Astrocyte (in vitro differentiated cells and primary cell): ENCODE measurements around the gene ADCY5. TPM values are rescaled to one million over a fixed set of nuclear protein-coding genes. Genes with fewer than 3 reads are reported as not detected.

Experiments used
- DNase-seq: peaks from one replicate; pipeline ENCODE4 v3.0.0-alpha.2; 2010; ENCODE audit warnings: low read depth
- FAIRE-seq: peaks from 2 replicates; lab custom pipeline; 2011; peaks lifted over from hg19 to GRCh38; lab: Jason Lieb, UNC
- H2AFZ ChIP-seq: 2 replicates; pipeline ENCODE4 v1.6.0; 2012; ENCODE audit warnings: low read depth, low read length, inconsistent platforms
- H3K27ac ChIP-seq: 2 replicates; pipeline ENCODE4 v1.5.1; 2011; ENCODE audit warnings: low read depth, low read length, inconsistent platforms
- H3K27me3 ChIP-seq: 2 replicates; pipeline ENCODE4 v1.6.0; 2011; ENCODE audit warnings: low read length, inconsistent platforms; ENCODE audit not compliant: insufficient read depth
- H3K36me3 ChIP-seq: 2 replicates; pipeline ENCODE4 v1.5.1; 2011; ENCODE audit warnings: low read length, inconsistent platforms; ENCODE audit not compliant: insufficient read depth
- H3K4me1 ChIP-seq: 2 replicates; pipeline ENCODE4 v1.5.1; 2011; ENCODE audit warnings: low read length, inconsistent platforms; ENCODE audit not compliant: insufficient read depth
- H3K4me2 ChIP-seq: 2 replicates; pipeline ENCODE4 v1.6.0; 2012; ENCODE audit warnings: low read length, inconsistent platforms
- H3K4me3 ChIP-seq: 2 replicates; pipeline ENCODE4 v1.5.1; 2011; ENCODE audit warnings: low read depth, mild to moderate bottlenecking, low read length, inconsistent platforms; ENCODE audit not compliant: insufficient read depth
- H3K79me2 ChIP-seq: 2 replicates; pipeline ENCODE4 v1.6.0; 2012; ENCODE audit warnings: mild to moderate bottlenecking, low read length, inconsistent platforms; ENCODE audit not compliant: insufficient read depth
- H3K9ac ChIP-seq: 2 replicates; pipeline ENCODE4 v1.6.0; 2012; ENCODE audit warnings: mild to moderate bottlenecking, low read length, inconsistent platforms
- H3K9me3 ChIP-seq: 2 replicates; pipeline ENCODE4 v1.5.1; 2012; ENCODE audit warnings: low read depth, mild to moderate bottlenecking, low read length, inconsistent platforms; ENCODE audit not compliant: insufficient read depth
- H4K20me1 ChIP-seq: 2 replicates; pipeline ENCODE4 v1.6.0; 2012; ENCODE audit warnings: low read length, inconsistent platforms; ENCODE audit not compliant: insufficient read depth
- H3K27ac Mint-ChIP-seq: one replicate; pipeline ENCODE4 v1.8.0; 2021; ENCODE audit warnings: mild to moderate bottlenecking, mixed read lengths; ENCODE audit not compliant: unreplicated experiment
- H3K27me3 Mint-ChIP-seq: one replicate; pipeline ENCODE4 v1.8.0; 2021; ENCODE audit warnings: low read depth, mixed read lengths; ENCODE audit not compliant: unreplicated experiment
- H3K36me3 Mint-ChIP-seq: one replicate; pipeline ENCODE4 v1.8.0; 2021; ENCODE audit warnings: low read depth, mixed read lengths; ENCODE audit not compliant: unreplicated experiment
- H3K4me1 Mint-ChIP-seq: one replicate; pipeline ENCODE4 v1.8.0; 2021; ENCODE audit warnings: low read depth, mixed read lengths; ENCODE audit not compliant: unreplicated experiment
- H3K4me3 Mint-ChIP-seq: one replicate; pipeline ENCODE4 v1.8.0; 2021; ENCODE audit warnings: mild to moderate bottlenecking, moderate library complexity, mixed read lengths; ENCODE audit not compliant: unreplicated experiment
- H3K9me3 Mint-ChIP-seq: one replicate; pipeline ENCODE4 v1.8.0; 2021; ENCODE audit warnings: mild to moderate bottlenecking, mixed read lengths; ENCODE audit not compliant: unreplicated experiment
- CTCF ChIP-seq: IDR thresholded peaks from 2 replicates; pipeline ENCODE4 v1.5.1; 2011; ENCODE audit warnings: low read depth, mild to moderate bottlenecking, inconsistent platforms, low read length, moderate library complexity; ENCODE audit not compliant: insufficient read depth
- EZH2 ChIP-seq: IDR thresholded peaks from 2 replicates; pipeline ENCODE4 v1.6.1; 2012; ENCODE audit warnings: mild to moderate bottlenecking, low read length, inconsistent platforms; ENCODE audit not compliant: insufficient read depth
- total RNA-seq: library from RNA; stranded (reverse); gene quantifications from 2 replicates; pipeline ENCODE4 v1.2.1, GENCODE V29; 2021

The ADCY5 gene
- total RNA-seq, 1 donor from 2014 or later, result 1.2 TPM

GRCh38 chr3:123388811-123389627, 59.9 kb downstream of the ADCY5 start:
- Mint-ChIP-seq H3K9me3 (peaks cover 2% of the 10 kb centered on the region), H3K4me1 (peaks cover 15% of the 10 kb centered on the region), H3K27me3 (peaks cover 37% of the 10 kb centered on the region), H3K36me3 (no peaks in the 10 kb centered on the region), H3K4me3 (no peak overlapping the region), H3K27ac (no peak overlapping the region)
- Histone ChIP-seq H3K9me3 (no peaks in the 10 kb centered on the region), H3K27ac (no peak overlapping the region), H3K4me1 (no peaks in the 10 kb centered on the region), H2AFZ (no peak overlapping the region), H3K36me3 (no peaks in the 10 kb centered on the region), H3K79me2 (no peaks in the 10 kb centered on the region), H3K27me3 (peaks cover 4% of the 10 kb centered on the region), H3K9ac (no peak overlapping the region), H3K4me2 (no peak overlapping the region), H4K20me1 (no peaks in the 10 kb centered on the region), H3K4me3 (no peak overlapping the region)
- DNase-seq, result no peak
- TF ChIP-seq CTCF (no peak), EZH2 (no peak)
- no peak for FAIRE-seq

GRCh38 chr3:123388042-123388441, 60.8 kb downstream of the ADCY5 start:
- peaks cover 2% of the 10 kb centered on the region for H3K9me3 Mint-ChIP-seq

More at GRCh38 chr3:123388042-123388441, 60.8 kb downstream of the ADCY5 start:
- no peak overlapping the region for H2AFZ ChIP-seq
- no peak overlapping the region for H3K9ac ChIP-seq
- no peaks in the 10 kb centered on the region for H3K9me3 ChIP-seq
- Mint-ChIP-seq H3K4me1 (peaks cover 24% of the 10 kb centered on the region), H3K27ac (no peak overlapping the region), H3K27me3 (peaks cover 35% of the 10 kb centered on the region), H3K4me3 (no peak overlapping the region), H3K36me3 (no peaks in the 10 kb centered on the region)
- no peak for TF ChIP-seq EZH2
- no peak for TF ChIP-seq CTCF
- FAIRE-seq, result no peak
- H3K79me2 ChIP-seq, result no peaks in the 10 kb centered on the region
- H3K4me3 ChIP-seq, result no peak overlapping the region
- no peak for DNase-seq
- no peaks in the 10 kb centered on the region for H4K20me1 ChIP-seq
- no peak overlapping the region for H3K27ac ChIP-seq
- no peaks in the 10 kb centered on the region for H3K36me3 ChIP-seq
- H3K27me3 ChIP-seq, result peaks cover 4% of the 10 kb centered on the region
- H3K4me1 ChIP-seq, result no peaks in the 10 kb centered on the region
- H3K4me2 ChIP-seq, result no peak overlapping the region
